DMS114 treated with DMSO at 0.1 percent for 48 hours (cell line): ENCODE data around the gene STARD9.

Source experiments
- DNase-seq: peaks from one replicate; lab custom pipeline; 2025; ENCODE audit not compliant: unreplicated experiment; lab: John Stamatoyannopoulos, UW

The STARD9 gene

GRCh38 chr15:42727750-42728381 is 152.5 kb downstream of the STARD9 start:
- no peak for DNase-seq

- DNase-seq, result no peak
These were observed 153.2 kb downstream of the STARD9 start for GRCh38 chr15:42728560-42728959.

GRCh38 chr15:42728972-42729371 is 153.6 kb downstream of the STARD9 start:
- DNase-seq, result no peak

GRCh38 chr15:42729409-42729808 is 154.0 kb downstream of the STARD9 start:
- DNase-seq, result no peak

GRCh38 chr15:42730135-42730534 is 154.7 kb downstream of the STARD9 start:
- DNase-seq, result no peak

- DNase-seq, result no peak
These were observed 155.1 kb downstream of the STARD9 start for GRCh38 chr15:42730536-42730935.

GRCh38 chr15:42731461-42731860 is 156.1 kb downstream of the STARD9 start:
- no peak for DNase-seq

GRCh38 chr15:42732095-42732827 is 156.9 kb downstream of the STARD9 start:
- DNase-seq, result no peak

- no peak for DNase-seq
These were observed 157.6 kb downstream of the STARD9 start for GRCh38 chr15:42733027-42733426.

GRCh38 chr15:42734076-42734672 is 158.8 kb downstream of the STARD9 start:
- no peak for DNase-seq

GRCh38 chr15:42735382-42736165 is 160.2 kb downstream of the STARD9 start:
- no peak for DNase-seq

- DNase-seq, result no peak
These were observed 160.9 kb downstream of the STARD9 start for GRCh38 chr15:42736178-42736792.

GRCh38 chr15:42736793-42737528 is 161.6 kb downstream of the STARD9 start, which contains the start of gene CDAN1:
CDAN1 (minus strand) TSS chr15:42737128; CDS start chr15:42737102, 26 bp downstream.
- DNase-seq, result peak; percentile 54

- DNase-seq, result no peak
These were observed 162.3 kb downstream of the STARD9 start for GRCh38 chr15:42737529-42738328.

- DNase-seq, result no peak
These were observed 166.3 kb downstream of the STARD9 start for GRCh38 chr15:42741710-42742109.

- no peak for DNase-seq
These were observed 166.7 kb downstream of the STARD9 start for GRCh38 chr15:42742149-42742548.

GRCh38 chr15:42744195-42744594 is 168.8 kb downstream of the STARD9 start:
- no peak for DNase-seq

- no peak for DNase-seq
These were observed 173.9 kb downstream of the STARD9 start for GRCh38 chr15:42749266-42749665.

GRCh38 chr15:42750306-42750705 is 174.9 kb downstream of the STARD9 start:
- DNase-seq, result no peak
